HEK293T (cell line): Measurements from ENCODE around the gene STX7.
A peak's percentile ranks its signal among the peaks of the same experiment; 100 is the strongest.

Source experiments
- CTCF ChIA-PET: fragments of 350-600 bp; formaldehyde crosslinking; extraction: SDS; loops from one replicate; lab custom pipeline; 2021; ENCODE audit warnings: antibody characterized with exemption, inconsistent platforms; lab: Yijun Ruan, JAX
- POLR2A ChIA-PET: fragments of 350-600 bp; formaldehyde crosslinking; extraction: SDS; loops from one replicate; lab custom pipeline; 2020; ENCODE audit warnings: antibody characterized with exemption, inconsistent platforms; lab: Yijun Ruan, JAX
- DNase-seq: peaks from one replicate; pipeline ENCODE4 v3.0.0; 2012; ENCODE audit warnings: mixed read lengths; ENCODE audit errors: extremely low spot score
- ARNT ChIP-seq: fragments of 450-650 bp; IDR thresholded peaks from 2 replicates; pipeline ENCODE4 v1.6.1; 2017; ENCODE audit warnings: mild to moderate bottlenecking
- BHLHE40 ChIP-seq: fragments of 450-650 bp; IDR thresholded peaks from 2 replicates; pipeline ENCODE4 v1.6.1; 2016; ENCODE audit warnings: mild to moderate bottlenecking, moderate library complexity, borderline replicate concordance
- CTBP1 ChIP-seq: fragments of 450-650 bp; IDR thresholded peaks from 2 replicates; pipeline ENCODE4 v1.6.1; 2016; ENCODE audit warnings: borderline replicate concordance
- ELF4 ChIP-seq: fragments of 450-650 bp; IDR thresholded peaks from 2 replicates; pipeline ENCODE4 v1.6.1; 2017; ENCODE audit warnings: antibody characterized with exemption
- FOXA1 ChIP-seq: fragments of 450-650 bp; IDR thresholded peaks from 2 replicates; pipeline ENCODE4 v1.6.1; 2016; ENCODE audit warnings: mild to moderate bottlenecking
- FOXK2 ChIP-seq: fragments of 450-650 bp; IDR thresholded peaks from 2 replicates; pipeline ENCODE4 v1.6.1; 2016; ENCODE audit warnings: mild to moderate bottlenecking
- FOXM1 ChIP-seq: fragments of 450-650 bp; IDR thresholded peaks from 2 replicates; pipeline ENCODE4 v1.6.1; 2017; ENCODE audit warnings: mild to moderate bottlenecking, borderline replicate concordance
- HDGF ChIP-seq: fragments of 450-650 bp; IDR thresholded peaks from 2 replicates; pipeline ENCODE4 v1.6.1; 2017; ENCODE audit warnings: antibody characterized with exemption, borderline replicate concordance
- L3MBTL2 ChIP-seq: fragments of 450-650 bp; conservative IDR thresholded peaks from 2 replicates; pipeline ENCODE4 v1.6.1; 2016; ENCODE audit warnings: mild to moderate bottlenecking
- LEF1 ChIP-seq: fragments of 450-650 bp; IDR thresholded peaks from 2 replicates; pipeline ENCODE4 v1.6.1; 2017; ENCODE audit warnings: mild to moderate bottlenecking, borderline replicate concordance
- NFRKB ChIP-seq: fragments of 450-650 bp; IDR thresholded peaks from 2 replicates; pipeline ENCODE4 v1.6.1; 2016; ENCODE audit warnings: mild to moderate bottlenecking, moderate library complexity
- SP1 ChIP-seq: fragments of 450-650 bp; IDR thresholded peaks from 2 replicates; pipeline ENCODE4 v1.6.1; 2017
- SUZ12 ChIP-seq: fragments of 450-650 bp; IDR thresholded peaks from 2 replicates; pipeline ENCODE4 v1.6.1; 2016; ENCODE audit warnings: mild to moderate bottlenecking
- TARDBP ChIP-seq: fragments of 450-650 bp; IDR thresholded peaks from 2 replicates; pipeline ENCODE4 v1.6.1; 2016
- ZNF384 ChIP-seq: fragments of 450-650 bp; IDR thresholded peaks from 2 replicates; pipeline ENCODE4 v1.6.1; 2016
- TF ChIP-seq, protein P1 (sequence below): fragments of 450-650 bp; IDR thresholded peaks from 2 replicates; pipeline ENCODE4 v1.6.1; 2016

Gene STX7

DNA sequence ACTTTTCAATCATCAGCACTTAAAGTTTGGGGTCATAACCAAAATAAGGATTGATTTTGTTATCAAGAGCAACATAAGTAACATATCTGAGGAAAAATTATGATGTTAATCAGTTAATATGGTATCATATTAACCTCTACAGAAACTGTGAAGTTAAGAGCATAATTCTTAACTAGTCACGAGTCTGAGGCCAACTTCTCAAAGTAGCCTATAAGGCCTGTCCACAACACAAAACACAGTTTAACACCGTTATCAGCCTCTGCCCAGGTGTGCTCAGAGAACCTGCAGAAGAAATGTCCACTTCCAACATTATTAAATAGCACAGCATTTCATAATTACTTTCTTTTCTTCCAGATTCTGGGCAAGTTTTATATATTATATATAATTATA, 1.1 kb downstream of the STX7 start:
- POLR2A ChIA-PET: interaction anchor here (1.4 to 1.7 kb wide), 3 partner anchors 15 to 302 kb away, joined by 3 to 6 read pairs (median 6); partner anchors contain the start of gene RPS12
- TF ChIP-seq NFRKB: no peak
- TF ChIP-seq, protein P1, sequence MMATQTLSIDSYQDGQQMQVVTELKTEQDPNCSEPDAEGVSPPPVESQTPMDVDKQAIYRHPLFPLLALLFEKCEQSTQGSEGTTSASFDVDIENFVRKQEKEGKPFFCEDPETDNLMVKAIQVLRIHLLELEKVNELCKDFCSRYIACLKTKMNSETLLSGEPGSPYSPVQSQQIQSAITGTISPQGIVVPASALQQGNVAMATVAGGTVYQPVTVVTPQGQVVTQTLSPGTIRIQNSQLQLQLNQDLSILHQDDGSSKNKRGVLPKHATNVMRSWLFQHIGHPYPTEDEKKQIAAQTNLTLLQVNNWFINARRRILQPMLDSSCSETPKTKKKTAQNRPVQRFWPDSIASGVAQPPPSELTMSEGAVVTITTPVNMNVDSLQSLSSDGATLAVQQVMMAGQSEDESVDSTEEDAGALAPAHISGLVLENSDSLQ: no peak
- no peak for TF ChIP-seq ZNF384
- no peak for TF ChIP-seq CTBP1
- no peak for TF ChIP-seq FOXM1
- TF ChIP-seq ARNT: no peak
- TF ChIP-seq HDGF: no peak
- TF ChIP-seq ELF4: no peak
- no peak for TF ChIP-seq FOXA1
- TF ChIP-seq BHLHE40: no peak
- TF ChIP-seq TARDBP: no peak
- TF ChIP-seq SP1: no peak
- TF ChIP-seq LEF1: no peak
- TF ChIP-seq L3MBTL2: no peak
- no peak for DNase-seq
- CTCF ChIA-PET: interaction anchor here (1.5 to 1.9 kb wide), 2 partner anchors 19 to 232 kb away, joined by 4 to 6 read pairs; no protein-coding TSS in a partner anchor

DNA sequence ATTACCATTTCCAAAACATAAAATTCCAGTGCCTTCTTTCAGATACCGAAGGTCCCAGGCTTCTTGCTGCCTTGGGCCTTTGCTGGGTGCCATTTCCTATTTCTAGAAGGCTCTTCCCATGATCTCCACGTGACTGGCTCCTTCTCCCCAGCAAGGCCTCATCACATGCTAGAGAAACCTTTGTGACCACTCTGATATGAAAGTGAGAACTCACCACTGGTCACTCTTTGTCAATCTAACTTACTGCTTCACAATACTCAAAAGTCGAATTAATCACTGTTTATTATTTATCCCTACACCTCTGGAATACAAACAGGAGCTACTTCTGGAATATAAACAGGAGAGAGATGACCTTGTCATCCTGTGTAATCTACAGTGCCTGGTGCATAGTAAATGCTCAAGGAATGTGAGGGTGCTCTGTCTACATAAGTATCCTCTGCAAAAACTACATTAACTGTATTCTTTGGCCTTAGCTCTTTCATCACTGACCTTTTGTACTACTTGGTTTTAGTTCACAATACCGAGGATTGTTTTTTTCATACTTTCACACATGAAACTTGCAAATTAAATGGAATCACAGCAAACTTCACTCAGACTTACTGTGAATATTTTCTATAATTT, 1.6 kb downstream of the STX7 start:
- DNase-seq: no peak
- POLR2A ChIA-PET: no interaction called here

DNA sequence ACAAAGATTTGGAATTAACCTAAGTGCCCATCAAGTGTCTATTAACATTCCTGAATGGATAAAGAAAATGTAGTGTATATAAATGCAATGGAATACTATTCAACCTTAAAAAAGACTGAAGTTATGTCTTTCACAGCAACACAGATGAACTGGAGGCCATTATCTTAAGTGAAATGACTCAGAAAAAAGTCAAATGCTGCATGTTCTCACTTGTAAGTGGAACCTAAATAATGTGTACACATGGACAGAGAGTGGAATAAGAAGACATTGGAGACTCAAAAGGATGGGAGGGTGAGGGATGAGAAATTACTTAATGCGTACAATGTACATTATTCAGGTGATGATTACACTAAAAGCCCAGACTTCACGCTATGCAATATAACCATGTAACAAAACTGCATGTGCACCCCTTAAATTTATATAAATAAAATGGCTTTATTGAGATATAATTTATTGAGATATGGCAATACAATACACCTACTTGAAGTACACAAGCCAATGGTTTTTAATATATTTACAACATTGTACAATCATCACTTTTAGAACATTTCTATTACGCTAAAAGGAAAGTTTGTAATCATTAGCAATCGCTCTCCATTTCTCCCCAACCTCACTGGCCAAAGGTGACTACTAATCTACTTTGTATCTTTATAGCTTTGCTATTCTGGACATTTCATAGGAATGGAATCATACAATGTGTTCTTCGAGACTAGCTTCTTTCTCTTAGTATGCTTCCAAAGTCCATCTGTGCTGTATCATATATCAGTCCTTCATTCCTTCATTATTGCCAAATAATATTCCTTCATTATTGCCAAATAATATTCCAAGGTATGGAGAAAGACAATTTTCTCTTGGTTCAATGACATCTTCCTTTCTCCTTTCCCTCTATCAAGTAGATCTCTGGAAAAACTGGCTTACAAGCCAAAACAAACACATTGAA, 5.8 kb downstream of the STX7 start:
- DNase-seq: no peak
- CTCF ChIA-PET: interaction anchor here (0.6 kb wide), 1 partner anchor 320 kb away, joined by 6 read pairs; no protein-coding TSS in a partner anchor
- POLR2A ChIA-PET: no interaction called here
- TF ChIP-seq FOXK2 (no peak), BHLHE40 (no peak), L3MBTL2 (no peak), HDGF (no peak), TARDBP (no peak), CTBP1 (no peak)

More for the DNA sequence above, 1.6 kb downstream of the STX7 start:
- CTCF ChIA-PET: interaction anchor here (1.9 kb wide), 1 partner anchor 19 kb away, joined by 4 read pairs; no protein-coding TSS in a partner anchor
- TF ChIP-seq FOXA1 (no peak), L3MBTL2 (peak; percentile 42)

DNA sequence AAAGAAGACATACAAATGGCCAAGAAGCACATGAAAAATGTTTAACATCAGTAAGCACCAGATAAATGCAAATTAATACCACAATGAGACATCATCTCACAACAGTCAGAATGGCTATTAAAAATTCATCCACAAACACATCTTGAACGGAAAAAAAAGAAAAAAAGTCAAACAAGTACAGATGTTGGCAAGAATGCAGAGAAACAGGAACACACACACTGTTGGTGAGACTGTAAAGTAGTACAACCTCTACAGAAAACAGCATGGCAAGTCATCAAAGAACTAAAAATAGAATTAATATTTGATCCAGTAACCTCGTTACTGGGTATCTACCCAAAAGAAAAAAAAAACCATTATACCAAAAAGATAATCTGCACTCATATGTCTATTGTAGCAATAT, 6.5 kb downstream of the STX7 start:
- ChIA-PET CTCF (no interaction called here), POLR2A (no interaction called here)
- no peak for TF ChIP-seq FOXA1
- no peak for TF ChIP-seq ARNT
- TF ChIP-seq SP1: no peak
- TF ChIP-seq FOXM1: no peak
- TF ChIP-seq NFRKB: no peak
- TF ChIP-seq CTBP1: no peak
- TF ChIP-seq ZNF384: no peak
- no peak for TF ChIP-seq BHLHE40
- no peak for TF ChIP-seq ELF4
- no peak for TF ChIP-seq LEF1
- TF ChIP-seq TARDBP: no peak
- no peak for TF ChIP-seq FOXK2
- TF ChIP-seq HDGF: no peak
- DNase-seq: no peak

DNA sequence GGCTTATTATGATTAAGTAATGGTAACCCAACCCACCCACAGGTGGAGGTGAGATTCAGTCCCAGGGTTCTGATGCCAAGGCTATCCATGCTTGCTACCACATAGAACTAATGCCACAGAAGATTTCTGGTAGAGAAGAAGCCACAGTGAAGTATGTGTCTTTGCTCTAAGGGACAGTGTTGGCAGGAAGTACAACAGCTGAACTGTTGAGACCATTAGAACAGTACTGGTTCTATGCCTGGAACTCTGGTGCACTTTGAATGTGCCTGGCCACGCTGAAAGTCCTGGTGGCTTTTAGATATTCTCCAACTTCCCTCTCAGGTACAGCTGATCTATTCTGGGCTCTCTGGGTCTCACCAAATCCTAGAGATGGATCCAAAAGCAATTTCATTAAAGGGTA, 7.8 kb downstream of the STX7 start:
- CTCF ChIA-PET: no interaction called here
- POLR2A ChIA-PET: no interaction called here
- DNase-seq: no peak
- TF ChIP-seq FOXK2 (no peak), L3MBTL2 (no peak), SP1 (no peak), ARNT (no peak), FOXA1 (no peak), FOXM1 (no peak), ZNF384 (no peak), ELF4 (no peak), LEF1 (no peak), SUZ12 (no peak)
- TF ChIP-seq, protein P1: no peak

DNA sequence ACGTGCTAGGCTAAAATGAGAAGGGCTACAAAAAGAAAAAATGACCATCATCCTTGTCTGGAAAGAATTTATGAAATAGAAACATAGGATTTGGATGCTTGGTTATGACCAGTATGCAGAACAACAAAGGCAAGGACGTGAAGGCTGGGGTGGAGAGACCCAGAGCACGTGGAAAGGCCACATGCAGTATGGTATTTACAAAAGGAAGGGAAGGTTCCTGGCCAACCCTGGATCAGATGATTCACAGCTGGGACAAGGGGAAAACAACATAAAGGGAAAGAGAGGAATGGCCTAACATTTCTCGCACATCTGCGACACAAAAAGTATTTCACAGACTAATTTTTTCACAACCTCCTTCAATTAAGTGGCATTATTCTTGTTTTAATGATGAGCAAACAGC, 8.2 kb downstream of the STX7 start:
- DNase-seq: no peak
- CTCF ChIA-PET: no interaction called here
- TF ChIP-seq ZNF384: no peak
- no peak for TF ChIP-seq ELF4
- TF ChIP-seq SP1: no peak
- TF ChIP-seq SUZ12: no peak
- TF ChIP-seq L3MBTL2: no peak
- TF ChIP-seq LEF1: no peak
- TF ChIP-seq HDGF: no peak
- TF ChIP-seq CTBP1: no peak
- TF ChIP-seq, protein P1: no peak
- no peak for TF ChIP-seq ARNT
- no peak for TF ChIP-seq FOXM1
- TF ChIP-seq TARDBP: no peak
- POLR2A ChIA-PET: no interaction called here
